Astrocyte of the spinal cord (primary cell): ENCODE measurements around the gene TIMM22.

Experiments
- DNase-seq: peaks from one replicate; pipeline ENCODE4 v3.0.0; 2011; ENCODE audit warnings: low read depth, low spot score
- H3K4me3 ChIP-seq: 2 replicates; pipeline ENCODE4 v1.5.1; 2011; ENCODE audit warnings: low read depth, mild to moderate bottlenecking, low read length, moderate library complexity
- in situ Hi-C: cut with HindIII; loops from 2 replicates; pipeline ENCODE4 v1.10.0; 2017; ENCODE audit warnings: low sequenced_read_pairs
- TF ChIP-seq, protein P1 (sequence below): IDR thresholded peaks from 2 replicates; pipeline ENCODE4 v1.5.1; 2012; ENCODE audit warnings: low read depth, mild to moderate bottlenecking, low read length, inconsistent platforms

TIMM22 gene

DNA sequence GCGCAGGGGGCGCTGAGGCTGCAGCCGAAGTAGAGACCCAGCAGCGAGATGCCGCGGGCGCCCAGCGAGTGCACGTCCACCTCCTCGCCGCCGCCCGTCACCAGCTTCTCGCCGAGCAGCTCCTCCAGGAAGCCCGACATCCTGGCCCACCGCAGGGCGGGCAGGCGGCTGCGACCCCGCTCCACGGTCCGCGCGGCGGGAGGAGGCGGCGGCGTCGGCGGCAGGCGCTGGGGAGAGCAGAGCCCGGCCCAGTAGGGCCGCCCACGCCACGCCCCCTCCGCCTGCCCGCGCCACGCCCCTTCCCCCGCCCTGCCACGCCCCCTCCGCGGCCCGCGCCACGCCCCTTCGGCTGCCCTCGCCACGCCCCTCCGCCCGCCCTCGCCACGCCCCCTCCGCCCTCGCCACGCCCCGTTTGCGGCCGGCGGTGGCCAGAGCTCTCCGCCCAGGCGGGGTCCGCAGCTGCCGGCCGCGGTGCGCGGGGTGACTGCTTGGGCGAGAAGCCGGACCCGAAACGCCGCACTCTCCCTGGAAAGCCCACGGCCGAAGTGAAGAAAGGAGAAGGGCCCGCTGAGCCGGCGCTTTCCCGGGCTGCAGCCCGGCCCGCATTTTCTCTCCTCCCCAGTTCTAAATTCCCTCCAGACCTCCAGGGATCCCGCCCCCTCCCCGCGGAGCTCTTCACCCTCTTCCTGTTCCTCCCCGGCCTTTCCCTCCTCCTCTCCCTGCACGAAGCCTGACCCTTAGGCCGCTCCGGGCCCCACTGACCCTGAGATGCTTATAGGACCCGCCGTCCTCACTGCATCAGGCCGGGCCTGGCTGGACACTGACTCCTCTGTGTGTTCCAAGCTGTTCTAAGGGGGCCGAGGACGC lies 17.2 kb upstream of the TIMM22 start, which contains the start of gene NXN:
NXN (minus strand) TSS at position 238 of the 867 bp plus-strand sequence.
- TF ChIP-seq, protein P1, sequence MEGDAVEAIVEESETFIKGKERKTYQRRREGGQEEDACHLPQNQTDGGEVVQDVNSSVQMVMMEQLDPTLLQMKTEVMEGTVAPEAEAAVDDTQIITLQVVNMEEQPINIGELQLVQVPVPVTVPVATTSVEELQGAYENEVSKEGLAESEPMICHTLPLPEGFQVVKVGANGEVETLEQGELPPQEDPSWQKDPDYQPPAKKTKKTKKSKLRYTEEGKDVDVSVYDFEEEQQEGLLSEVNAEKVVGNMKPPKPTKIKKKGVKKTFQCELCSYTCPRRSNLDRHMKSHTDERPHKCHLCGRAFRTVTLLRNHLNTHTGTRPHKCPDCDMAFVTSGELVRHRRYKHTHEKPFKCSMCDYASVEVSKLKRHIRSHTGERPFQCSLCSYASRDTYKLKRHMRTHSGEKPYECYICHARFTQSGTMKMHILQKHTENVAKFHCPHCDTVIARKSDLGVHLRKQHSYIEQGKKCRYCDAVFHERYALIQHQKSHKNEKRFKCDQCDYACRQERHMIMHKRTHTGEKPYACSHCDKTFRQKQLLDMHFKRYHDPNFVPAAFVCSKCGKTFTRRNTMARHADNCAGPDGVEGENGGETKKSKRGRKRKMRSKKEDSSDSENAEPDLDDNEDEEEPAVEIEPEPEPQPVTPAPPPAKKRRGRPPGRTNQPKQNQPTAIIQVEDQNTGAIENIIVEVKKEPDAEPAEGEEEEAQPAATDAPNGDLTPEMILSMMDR: peak; percentile 25
- H3K4me3 ChIP-seq: peak within 1 kb of the TSS; percentile 65
- in situ Hi-C loops: no loop called here
- DNase-seq: peak; percentile 54

DNA sequence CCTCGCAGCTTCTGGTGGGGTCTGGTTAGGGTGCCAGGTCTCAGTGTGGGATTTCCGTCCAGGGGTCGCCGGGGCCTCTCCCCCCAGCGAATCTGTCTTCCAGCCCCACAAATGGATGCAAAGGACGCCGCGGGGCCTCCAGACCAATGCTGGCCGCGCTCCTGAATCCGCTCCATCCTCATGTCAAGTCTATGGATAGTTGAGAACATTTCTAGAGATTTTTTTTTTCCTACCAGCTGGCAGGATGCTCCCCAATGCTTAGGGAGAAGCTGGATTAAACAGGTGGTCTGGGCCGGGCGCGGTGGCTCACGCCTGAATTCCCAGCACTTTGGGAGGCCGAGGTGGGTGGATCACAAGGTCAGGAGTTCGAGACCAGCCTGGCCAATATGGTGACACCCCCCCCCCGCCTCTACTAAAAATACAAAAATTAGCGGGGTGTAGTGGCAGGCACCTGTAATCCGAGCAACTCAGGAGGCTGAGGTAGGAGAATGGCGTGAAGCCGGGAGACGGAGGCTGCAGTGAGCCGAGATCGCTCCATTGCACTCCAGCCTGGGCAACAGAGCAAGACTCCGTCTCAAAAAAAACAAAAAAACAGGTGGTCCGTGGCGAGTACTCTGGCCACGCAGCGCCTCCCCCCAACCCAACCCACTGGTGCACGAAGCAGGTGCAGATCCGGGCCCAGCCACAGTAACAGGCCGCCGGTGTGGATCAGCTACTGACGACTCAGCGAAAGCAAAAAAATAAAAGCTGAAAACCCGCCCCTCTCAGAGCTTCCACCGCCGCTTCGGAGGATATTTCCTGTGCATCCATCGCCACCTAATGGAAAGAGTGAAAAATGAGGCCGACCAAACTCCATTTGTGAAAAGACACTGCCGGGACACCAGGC lies 16.3 kb upstream of the TIMM22 start:
- peak; percentile 86 for DNase-seq
- in situ Hi-C loops: no loop called here
- TF ChIP-seq, protein P1: peak; percentile 73
- H3K4me3 ChIP-seq: peak overlapping the region; percentile 48

DNA sequence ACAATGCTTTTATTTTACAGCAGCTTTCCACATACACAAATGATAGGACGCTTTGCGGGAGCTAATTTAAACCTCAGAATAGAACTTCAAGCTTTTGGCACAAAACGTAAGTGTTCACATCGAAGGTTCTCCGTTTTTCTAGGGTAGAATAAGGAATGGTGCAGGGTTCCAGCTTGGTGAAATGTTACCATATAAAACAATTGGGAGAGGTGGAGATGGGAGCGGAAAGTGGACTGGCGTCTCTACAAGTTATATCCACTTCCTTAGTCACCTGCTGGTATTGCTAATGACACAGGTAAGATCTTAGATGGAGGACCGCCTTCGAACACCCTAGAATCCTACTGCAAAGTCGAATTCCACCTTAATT lies 15.7 kb upstream of the TIMM22 start:
- TF ChIP-seq, protein P1: no peak
- no peak for DNase-seq
- no peak overlapping the region for H3K4me3 ChIP-seq
- in situ Hi-C loops: no loop called here

DNA sequence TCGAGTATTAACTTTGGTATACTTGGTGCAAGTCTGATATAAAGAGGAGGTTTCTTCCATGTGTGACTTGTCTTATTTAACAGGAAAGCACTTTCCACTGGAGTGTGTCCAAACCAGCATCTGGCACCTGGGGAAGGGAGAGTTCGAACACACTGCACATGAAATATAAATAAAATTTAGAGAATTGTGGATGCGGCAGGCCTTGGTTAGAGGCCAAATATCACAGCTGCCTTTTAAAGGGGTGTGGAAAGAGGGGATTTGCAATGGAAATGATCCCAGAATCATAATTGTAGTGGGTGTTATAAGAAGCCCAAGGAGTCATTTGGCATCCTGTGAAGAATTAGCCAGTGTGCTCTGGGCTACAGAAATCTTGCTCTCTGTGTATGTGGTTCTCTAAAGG lies 13.0 kb upstream of the TIMM22 start:
- in situ Hi-C loops: no loop called here
- TF ChIP-seq, protein P1: no peak
- no peak overlapping the region for H3K4me3 ChIP-seq
- no peak for DNase-seq

DNA sequence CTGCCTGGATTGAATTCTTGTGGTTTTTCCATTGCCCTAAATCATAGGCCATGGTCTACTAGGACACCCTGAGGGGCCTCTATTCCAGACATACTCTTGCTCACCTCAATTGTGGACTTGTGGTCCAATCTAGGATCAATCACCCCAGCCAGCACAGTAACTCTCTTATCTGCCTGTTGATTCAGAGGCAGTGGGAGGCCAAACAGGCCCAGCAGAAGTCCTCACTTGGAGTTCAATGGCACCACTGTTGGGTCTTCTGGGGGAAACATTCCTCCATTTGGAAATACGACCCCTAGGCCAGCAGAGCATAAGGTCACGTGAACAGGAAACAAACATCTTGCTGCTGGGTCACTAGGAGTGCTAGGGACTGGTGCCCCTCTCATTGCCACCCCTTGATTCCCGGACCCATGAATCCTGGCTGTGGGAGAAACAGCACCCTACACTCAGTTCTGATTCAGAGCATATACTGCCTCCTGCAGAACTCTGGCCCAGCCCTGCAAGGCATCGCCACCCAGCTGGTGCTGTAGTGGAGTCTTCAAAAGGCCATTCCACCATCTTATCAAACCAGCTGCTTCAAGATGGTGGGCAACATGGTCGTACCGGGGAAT lies 10.5 kb upstream of the TIMM22 start:
- TF ChIP-seq, protein P1: no peak
- H3K4me3 ChIP-seq: no peak overlapping the region
- in situ Hi-C loops: no loop called here
- no peak for DNase-seq

DNA sequence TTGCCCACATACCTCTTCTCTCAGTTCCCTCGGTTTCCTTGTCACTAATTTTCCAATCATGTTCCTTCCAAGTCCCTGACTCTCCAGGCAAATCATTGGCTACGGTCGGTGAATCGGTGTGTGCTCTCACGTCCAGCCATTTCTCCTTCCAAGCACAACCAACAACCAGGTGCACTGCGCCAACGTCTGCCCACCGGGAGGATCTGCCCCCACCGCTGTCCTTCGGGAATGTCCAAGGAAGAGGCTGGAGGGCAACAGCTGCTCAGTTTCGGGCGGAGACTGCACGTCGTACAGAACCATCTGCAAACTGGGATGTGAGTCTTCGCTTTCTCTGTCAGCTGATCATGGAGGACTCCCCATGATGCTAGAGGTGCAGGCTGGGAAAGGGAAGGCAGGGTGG lies 9.0 kb upstream of the TIMM22 start:
- TF ChIP-seq, protein P1: no peak
- H3K4me3 ChIP-seq: no peak overlapping the region
- no peak for DNase-seq
- in situ Hi-C loops: no loop called here
